HCT116 (cell line): Measurements from ENCODE around the gene EIPR1. TPM values are rescaled to one million over a fixed set of nuclear protein-coding genes. Genes with fewer than 3 reads are reported as not detected.

Experiments used
- ATAC-seq: fragments of 200-7000 bp; cut with Tn5 transposase; 2 replicates; pipeline ENCODE4 v1.9.1; 2020; ENCODE audit warnings: mild to moderate bottlenecking, moderate library complexity
- BruUV-seq: library from RNA; stranded (reverse); fragments of 400-500 nt; replicated peaks from 2 replicates; lab custom pipeline; 2021; lab: Mats Ljungman, UMichigan
- CTCF ChIA-PET: fragments of 300-600 bp; sonication (Branson Sonifier 250); formaldehyde crosslinking; loops from one replicate; lab custom pipeline; 2021; ENCODE audit warnings: antibody characterized with exemption; lab: Charles Lee
- POLR2A ChIA-PET: fragments of 300-600, 350-600 bp; sonication (Branson Sonifier 250); formaldehyde crosslinking; loops from one replicate; lab custom pipeline; 2021; ENCODE audit warnings: antibody characterized with exemption; lab: Charles Lee
- RAD21 ChIA-PET, 2 experiments: fragments of 300-600 bp; sonication (Branson Sonifier 250); formaldehyde crosslinking; loops; one replicate each; lab custom pipeline; 2023; ENCODE audit warnings: low total read pairs in 2 of 2; ENCODE audit not compliant: uncharacterized antibody in 2 of 2, unreplicated experiment in 2 of 2, low non-redundant PET in 1 of 2; lab: Charles Lee
- DNase-seq: peaks from one replicate; pipeline ENCODE4 v3.0.0-alpha.2; 2010; ENCODE audit warnings: low read depth, low spot score
- H2AFZ ChIP-seq: fragments of 200-600 bp; shearing (Covaris generic), sonication (generic); 2 replicates; pipeline ENCODE4 v1.6.1; 2017; ENCODE audit warnings: low read depth, mixed run types, mixed read lengths, antibody characterized with exemption, low read length; ENCODE audit not compliant: poor library complexity, severe bottlenecking
- H3K27ac ChIP-seq: 2 replicates; pipeline ENCODE4 v1.5.1; 2012; ENCODE audit warnings: low read depth, low read length
- H3K27me3 ChIP-seq: fragments of 200-600 bp; sonication (generic); 2 replicates; pipeline ENCODE4 v1.6.1; 2016; ENCODE audit warnings: mixed run types, low read length, mixed read lengths; ENCODE audit not compliant: insufficient read depth
- H3K36me3 ChIP-seq, 2 experiments: fragments of 200-500 bp in 1 of 2; fragments of 200-600 bp in 1 of 2; sonication (Bioruptor generic) in 1 of 2; sonication (generic) in 1 of 2; 2 replicates each; pipeline versions ENCODE4 v1.5.1 to v1.6.1; 2014 to 2016; ENCODE audit warnings: low read length in 2 of 2, inconsistent platforms in 1 of 2, mixed read lengths in 1 of 2, mixed run types in 1 of 2; ENCODE audit not compliant: insufficient read depth in 2 of 2, control insufficient read depth in 1 of 2
- H3K4me1 ChIP-seq, 2 experiments: fragments of 200-600 bp in 1 of 2; sonication (generic) in 1 of 2; 2 replicates each; pipeline versions ENCODE4 v1.5.1 to v1.6.1; 2012 to 2017; ENCODE audit warnings: low read length in 2 of 2, inconsistent platforms in 1 of 2, mild to moderate bottlenecking in 1 of 2, mixed read lengths in 1 of 2, mixed run types in 1 of 2, moderate library complexity in 1 of 2; ENCODE audit not compliant: insufficient read depth in 2 of 2, control insufficient read depth in 1 of 2
- H3K4me2 ChIP-seq: fragments of 200-600 bp; sonication (generic); 2 replicates; pipeline ENCODE4 v1.6.1; 2017; ENCODE audit warnings: mixed run types, low read length, mixed read lengths
- H3K4me3 ChIP-seq, 2 experiments: fragments of 200-600 bp in 1 of 2; sonication (generic) in 1 of 2; replicated peaks in 1 of 2; 2 replicates each; pipeline ENCODE4 v1.5.1; 2011 to 2016; ENCODE audit warnings: low read length in 2 of 2, control low read depth in 1 of 2, low read depth in 1 of 2, mild to moderate bottlenecking in 1 of 2, mixed read lengths in 1 of 2, mixed run types in 1 of 2
- H3K79me2 ChIP-seq: fragments of 200-600 bp; sonication (generic); 2 replicates; pipeline ENCODE4 v1.6.1; 2017; ENCODE audit warnings: mild to moderate bottlenecking, mixed run types, low read length, moderate library complexity, mixed read lengths; ENCODE audit not compliant: insufficient read depth
- H3K9ac ChIP-seq: fragments of 200-600 bp; sonication (generic); 2 replicates; pipeline ENCODE4 v1.6.1; 2016; ENCODE audit warnings: low read length, mixed read lengths
- H3K9me2 ChIP-seq: fragments of 200-600 bp; sonication (generic), shearing (Covaris generic); 2 replicates; pipeline ENCODE4 v1.6.1; 2017; ENCODE audit warnings: mixed run types, mild to moderate bottlenecking, moderate library complexity; ENCODE audit not compliant: insufficient read depth
- H3K9me3 ChIP-seq, 2 experiments: fragments of 200-500 bp in 1 of 2; fragments of 200-600 bp in 1 of 2; sonication (Bioruptor generic) in 1 of 2; sonication (generic) in 1 of 2; 2 replicates each; pipeline ENCODE4 v1.6.1; 2014 to 2017; ENCODE audit warnings: low read length in 2 of 2, mixed read lengths in 2 of 2, inconsistent platforms in 1 of 2, low read depth in 1 of 2, mild to moderate bottlenecking in 1 of 2, mixed run types in 1 of 2, moderate library complexity in 1 of 2; ENCODE audit not compliant: control insufficient read depth in 1 of 2, insufficient read depth in 1 of 2
- H4K20me1 ChIP-seq: fragments of 200-600 bp; sonication (generic), shearing (Covaris generic); 2 replicates; pipeline ENCODE4 v1.6.1; 2017; ENCODE audit warnings: mixed run types, mild to moderate bottlenecking, moderate library complexity; ENCODE audit not compliant: insufficient read depth
- CBX3 ChIP-seq: IDR thresholded peaks from 2 replicates; pipeline ENCODE4 v1.6.1; 2012; ENCODE audit warnings: low read depth
- CEBPB ChIP-seq: IDR thresholded peaks from 2 replicates; pipeline ENCODE4 v1.6.1; 2012; ENCODE audit warnings: low read depth
- ELF1 ChIP-seq: IDR thresholded peaks from 2 replicates; pipeline ENCODE4 v1.6.1; 2012; ENCODE audit warnings: low read depth, borderline replicate concordance
- EZH2 ChIP-seq: fragments of 200-600 bp; sonication (generic); IDR thresholded peaks from 2 replicates; pipeline ENCODE4 v1.6.1; 2017; ENCODE audit warnings: antibody characterized with exemption, mixed run types
- MAX ChIP-seq: IDR thresholded peaks from 2 replicates; pipeline ENCODE4 v1.6.1; 2012
- POLR2A ChIP-seq: IDR thresholded peaks from 2 replicates; pipeline ENCODE4 v1.7.0; 2011; ENCODE audit warnings: borderline replicate concordance; ENCODE audit not compliant: insufficient read depth, insufficient read length; ENCODE audit errors: extremely low read depth
- SRF ChIP-seq: IDR thresholded peaks from 2 replicates; pipeline ENCODE4 v1.6.1; 2012; ENCODE audit warnings: low read depth
- YY1 ChIP-seq: IDR thresholded peaks from 2 replicates; pipeline ENCODE4 v1.6.1; 2011; ENCODE audit warnings: low read length, low read depth, moderate library complexity, mild to moderate bottlenecking; ENCODE audit not compliant: insufficient replicate concordance; ENCODE audit errors: extremely low read depth
- ZNF274 ChIP-seq: fragments of 200-500 bp; sonication (Bioruptor generic); IDR thresholded peaks from 2 replicates; pipeline ENCODE4 v1.6.1; 2014; ENCODE audit warnings: mild to moderate bottlenecking, low read depth, low read length, inconsistent platforms
- intact Hi-C: fragments of 100-400 bp; cut with micrococcal nuclease; formaldehyde crosslinking; loops from 2 replicates; pipeline ENCODE4 v1.10.0; 2022
- total RNA-seq: library from RNA; stranded (reverse); gene quantifications from one replicate; pipeline ENCODE4 v1.2.1, GENCODE V29; 2021; ENCODE audit not compliant: unreplicated experiment
- TF ChIP-seq, protein P1 (sequence below), 3 experiments: fragments of 200-600 bp in 1 of 3; sonication (generic) in 1 of 3; IDR thresholded peaks in 2 of 3; conservative IDR thresholded peaks in 1 of 3; 2 replicates each; pipeline ENCODE4 v1.5.1; 2012 to 2017; ENCODE audit warnings: low read depth in 2 of 3, low read length in 2 of 3, antibody characterized with exemption in 1 of 3, borderline replicate concordance in 1 of 3, control low read depth in 1 of 3, mild to moderate bottlenecking in 1 of 3, mixed read lengths in 1 of 3, mixed run types in 1 of 3, moderate library complexity in 1 of 3; ENCODE audit not compliant: insufficient read depth in 1 of 3

EIPR1 gene
- total RNA-seq, 1 experiment from 2014 or later, result 36.9 TPM

DNA sequence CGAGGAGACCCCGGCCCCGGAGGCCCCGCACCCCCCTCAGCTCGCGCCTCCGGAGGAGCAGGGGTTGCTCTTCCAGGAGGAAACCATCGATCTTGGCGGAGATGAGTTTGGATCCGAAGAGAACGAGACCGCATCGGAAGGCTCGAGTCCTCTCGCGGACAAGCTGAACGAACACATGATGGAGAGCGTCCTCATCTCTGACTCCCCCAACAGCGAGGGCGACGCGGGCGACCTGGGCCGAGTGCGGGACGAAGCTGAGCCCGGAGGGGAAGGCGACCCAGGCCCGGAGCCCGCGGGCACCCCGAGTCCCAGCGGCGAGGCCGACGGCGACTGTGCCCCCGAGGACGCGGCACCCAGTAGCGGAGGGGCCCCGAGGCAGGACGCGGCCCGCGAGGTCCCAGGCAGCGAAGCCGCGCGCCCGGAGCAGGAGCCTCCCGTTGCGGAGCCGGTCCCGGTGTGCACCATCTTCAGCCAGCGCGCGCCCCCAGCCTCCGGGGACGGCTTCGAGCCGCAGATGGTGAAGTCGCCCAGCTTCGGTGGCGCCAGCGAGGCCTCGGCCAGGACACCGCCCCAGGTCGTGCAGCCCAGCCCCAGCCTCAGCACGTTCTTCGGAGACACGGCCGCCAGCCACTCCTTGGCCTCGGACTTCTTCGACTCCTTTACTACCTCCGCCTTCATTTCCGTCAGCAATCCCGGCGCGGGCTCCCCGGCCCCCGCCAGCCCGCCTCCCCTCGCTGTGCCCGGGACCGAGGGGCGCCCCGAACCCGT is 10.2 kb upstream of the EIPR1 start:
- H3K27me3 ChIP-seq, result no peaks in the 10 kb centered on the region
- H3K9me2 ChIP-seq, result no peaks in the 10 kb centered on the region
- no peak overlapping the region for H3K4me3 ChIP-seq
- intact Hi-C loops, result no loop called here
- ChIA-PET POLR2A (no interaction called here), CTCF (no interaction called here), RAD21 (no interaction called here)
- H3K36me3 ChIP-seq, result peaks cover 15 to 18% of the 10 kb centered on the region in 2 experiments; a peak in 3 of 4 replicates
- TF ChIP-seq CEBPB (no peak), ELF1 (no peak), MAX (no peak), CBX3 (no peak), SRF (no peak), EZH2 (no peak), POLR2A (no peak), ZNF274 (no peak), YY1 (no peak)
- TF ChIP-seq, protein P1, sequence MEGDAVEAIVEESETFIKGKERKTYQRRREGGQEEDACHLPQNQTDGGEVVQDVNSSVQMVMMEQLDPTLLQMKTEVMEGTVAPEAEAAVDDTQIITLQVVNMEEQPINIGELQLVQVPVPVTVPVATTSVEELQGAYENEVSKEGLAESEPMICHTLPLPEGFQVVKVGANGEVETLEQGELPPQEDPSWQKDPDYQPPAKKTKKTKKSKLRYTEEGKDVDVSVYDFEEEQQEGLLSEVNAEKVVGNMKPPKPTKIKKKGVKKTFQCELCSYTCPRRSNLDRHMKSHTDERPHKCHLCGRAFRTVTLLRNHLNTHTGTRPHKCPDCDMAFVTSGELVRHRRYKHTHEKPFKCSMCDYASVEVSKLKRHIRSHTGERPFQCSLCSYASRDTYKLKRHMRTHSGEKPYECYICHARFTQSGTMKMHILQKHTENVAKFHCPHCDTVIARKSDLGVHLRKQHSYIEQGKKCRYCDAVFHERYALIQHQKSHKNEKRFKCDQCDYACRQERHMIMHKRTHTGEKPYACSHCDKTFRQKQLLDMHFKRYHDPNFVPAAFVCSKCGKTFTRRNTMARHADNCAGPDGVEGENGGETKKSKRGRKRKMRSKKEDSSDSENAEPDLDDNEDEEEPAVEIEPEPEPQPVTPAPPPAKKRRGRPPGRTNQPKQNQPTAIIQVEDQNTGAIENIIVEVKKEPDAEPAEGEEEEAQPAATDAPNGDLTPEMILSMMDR (IDR thresholded peaks at IDR 0.05 in 2 of 3, conservative IDR thresholded peaks at IDR 0.05 in 1 of 3; ENCODE audit: borderline replicate concordance in 1 of 3, insufficient read depth in 1 of 3, low read depth in 2 of 3, low read length in 2 of 3), result no peak
- no peak overlapping the region for H3K4me2 ChIP-seq
- BruUV-seq, result no TSS peak
- H3K9me3 ChIP-seq, result no peaks in the 10 kb centered on the region
- H3K79me2 ChIP-seq, result peaks cover 33% of the 10 kb centered on the region
- DNase-seq (no peak), ATAC-seq (no peak)
- no peak overlapping the region for H3K27ac ChIP-seq
- no peak overlapping the region for H3K9ac ChIP-seq
- no peaks in the 10 kb centered on the region; the same call in 1 of the 2 replicates for H4K20me1 ChIP-seq
- no peaks in the 10 kb centered on the region for H3K4me1 ChIP-seq
- no peak overlapping the region for H2AFZ ChIP-seq
